ENCODE measurements around the gene FAM240A. TPM values are rescaled to one million over a fixed set of nuclear protein-coding genes. Genes with fewer than 3 reads are reported as not detected.

The FAM240A gene
- total and polyA plus RNA-seq, 7 donors: 0.01 to 0.96 (median 0.09) TPM; not detected in 3

GRCh38 chr3:46669191-46669999, 57.1 kb downstream of the FAM240A start:
- H3K9me3 ChIP-seq: no peaks in the 10 kb centered on the region
- H3K36me3 ChIP-seq (ENCODE audit: insufficient read depth in 1 of 2, low read depth in 1 of 2): peaks cover 0 to 42% of the 10 kb centered on the region in 2 donors
- no peak overlapping the region for H3K27ac ChIP-seq
- intact Hi-C loops (cut with DNase I): no loop called here
- no peaks in the 10 kb centered on the region for H3K27me3 ChIP-seq (ENCODE audit: insufficient read depth in 3 of 3, low read length in 2 of 3)
- H3K4me1 ChIP-seq: no peaks in the 10 kb centered on the region
- no peak for ATAC-seq
- H3K4me3 ChIP-seq: no peak overlapping the region
- WGBS, 3 donors: 77 to 88% (median 82%) methylated on average over 9 of the region's 9 CpGs
- no peak for DNase-seq
- TF ChIP-seq CTCF (IDR thresholded peaks at IDR 0.05): no peak

GRCh38 chr3:46670000-46670890, 57.9 kb downstream of the FAM240A start:
- Histone ChIP-seq H3K4me3 (no peak overlapping the region), H3K9me3 (no peaks in the 10 kb centered on the region), H3K27me3 (ENCODE audit: insufficient read depth in 3 of 3, low read length in 2 of 3) (no peaks in the 10 kb centered on the region), H3K36me3 (ENCODE audit: insufficient read depth in 1 of 2, low read depth in 1 of 2) (peaks cover 0 to 49% of the 10 kb centered on the region in 2 donors), H3K4me1 (no peaks in the 10 kb centered on the region), H3K27ac (no peak overlapping the region)
- DNase-seq: peak in 1 of 2 donors; percentile 35
- intact Hi-C loops (cut with DNase I): no loop called here
- WGBS, 3 donors: 83 to 92% (median 85%) methylated on average over 17 of the region's 17 CpGs
- no peak for TF ChIP-seq CTCF (IDR thresholded peaks at IDR 0.05)
- no peak for ATAC-seq

- ATAC-seq: no peak
- intact Hi-C loops (cut with DNase I): no loop called here
- Histone ChIP-seq H3K4me3 (no peak overlapping the region), H3K27me3 (ENCODE audit: insufficient read depth in 3 of 3, low read length in 2 of 3) (no peaks in the 10 kb centered on the region), H3K4me1 (no peaks in the 10 kb centered on the region), H3K9me3 (no peaks in the 10 kb centered on the region), H3K36me3 (ENCODE audit: insufficient read depth in 1 of 2, low read depth in 1 of 2) (peaks cover 0 to 56% of the 10 kb centered on the region in 2 donors), H3K27ac (no peak overlapping the region)
- WGBS, 3 donors: 98 to 100% (median 100%) methylated on average over 4 of the region's 4 CpGs
- peak in 1 of 2 donors; percentile 20 for DNase-seq
- TF ChIP-seq CTCF (IDR thresholded peaks at IDR 0.05): no peak
Observed at GRCh38 chr3:46670891-46671427, 58.6 kb downstream of the FAM240A start.

GRCh38 chr3:46671541-46672348, 59.4 kb downstream of the FAM240A start:
- no peak overlapping the region for H3K27ac ChIP-seq
- no peaks in the 10 kb centered on the region for H3K4me1 ChIP-seq
- H3K27me3 ChIP-seq (ENCODE audit: insufficient read depth in 3 of 3, low read length in 2 of 3): no peaks in the 10 kb centered on the region
- 93 to 96% (median 96%) methylated on average over 24 to 25 of the region's 25 CpGs for WGBS, 3 donors
- DNase-seq: peak in 1 of 2 donors; percentile 38
- H3K4me3 ChIP-seq: no peak overlapping the region
- intact Hi-C loops (cut with DNase I): no loop called here
- no peak for ATAC-seq
- peaks cover 0 to 63% of the 10 kb centered on the region in 2 donors for H3K36me3 ChIP-seq (ENCODE audit: insufficient read depth in 1 of 2, low read depth in 1 of 2)
- no peak for TF ChIP-seq CTCF (IDR thresholded peaks at IDR 0.05)
- no peaks in the 10 kb centered on the region for H3K9me3 ChIP-seq
